Measurements from ENCODE around the gene KRTAP3-1.
"Not testable (repeated sequence)": the region's sequence is repeated elsewhere in the genome, so short reads cannot be mapped to it uniquely, and the experiment has no call there.

The KRTAP3-1 gene

DNA sequence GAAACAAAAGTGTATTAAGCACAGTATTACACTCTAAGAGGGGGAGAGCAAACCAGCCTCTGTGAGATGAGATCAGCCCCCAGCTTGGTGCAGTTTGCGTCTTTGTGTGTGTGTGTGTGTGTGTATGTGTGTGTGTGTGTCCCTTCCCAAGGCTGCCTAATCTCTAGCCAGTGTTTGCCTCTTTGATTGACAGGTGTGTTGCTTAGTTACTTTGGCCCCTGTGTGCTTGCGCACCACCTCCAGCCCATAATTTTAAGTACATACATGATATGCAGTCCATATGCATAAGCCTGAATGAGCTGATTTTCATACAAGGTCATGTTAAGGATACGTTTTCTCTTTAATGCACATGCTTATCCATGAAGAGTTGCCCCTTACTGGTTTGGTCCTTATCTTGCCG lies 7.1 kb downstream of the KRTAP3-1 start:
- no peaks in the 10 kb centered on the region for H3K36me3 ChIP-seq
- no peak overlapping the region for H3K4me3 ChIP-seq
- no peak overlapping the region for H3K9ac ChIP-seq
- no peaks in the 10 kb centered on the region for H3K4me1 ChIP-seq
- no peaks in the 10 kb centered on the region for H4K20me1 ChIP-seq
- H3K27ac ChIP-seq: no peak overlapping the region
- H3K4me2 ChIP-seq: no peak overlapping the region
- 0 out of 22 replicates have a peak, but pooled peaks cover 0 to 9% (median 0%) of the 10 kb centered on the region in 11 experiments for H3K9me3 ChIP-seq (replicated peaks in 1 of 11)
- no peaks in the 10 kb centered on the region for H3K27me3 ChIP-seq
- TF ChIP-seq Cebpa-rat (IDR thresholded peaks at IDR 0.05): no peak

DNA sequence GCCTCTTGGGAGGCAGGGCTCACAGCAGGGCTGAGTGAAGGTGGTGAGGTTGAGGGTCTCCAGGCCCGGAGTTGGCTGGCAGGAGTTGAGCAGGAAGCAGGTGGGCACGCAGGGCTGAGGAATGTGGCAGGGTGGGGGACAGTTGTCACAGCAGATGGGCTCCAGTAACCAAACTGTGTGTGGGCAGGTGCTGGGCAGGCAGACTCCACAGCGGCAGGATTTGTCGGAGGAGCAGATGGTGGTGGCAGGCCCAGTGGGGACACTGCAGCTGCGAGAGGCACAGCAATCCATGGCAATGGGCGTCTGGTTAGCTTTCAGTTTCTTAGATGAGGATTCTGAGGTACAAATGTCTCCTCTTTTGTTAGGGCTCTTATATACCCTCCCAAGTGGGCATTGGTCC lies 9.4 kb downstream of the KRTAP3-1 start, which contains the start of gene KRTAP3-2:
KRTAP3-2 (minus strand) TSS at position 344 of the 400 bp plus-strand sequence; CDS start at position 291, 53 bp downstream.
- not testable (repeated sequence) for H3K36me3 ChIP-seq; H3K27ac ChIP-seq; H4K20me1 ChIP-seq; H3K4me3 ChIP-seq; H3K9me3 ChIP-seq (replicated peaks in 1 of 11); H3K9ac ChIP-seq; H3K27me3 ChIP-seq; H3K4me2 ChIP-seq; H3K4me1 ChIP-seq

DNA sequence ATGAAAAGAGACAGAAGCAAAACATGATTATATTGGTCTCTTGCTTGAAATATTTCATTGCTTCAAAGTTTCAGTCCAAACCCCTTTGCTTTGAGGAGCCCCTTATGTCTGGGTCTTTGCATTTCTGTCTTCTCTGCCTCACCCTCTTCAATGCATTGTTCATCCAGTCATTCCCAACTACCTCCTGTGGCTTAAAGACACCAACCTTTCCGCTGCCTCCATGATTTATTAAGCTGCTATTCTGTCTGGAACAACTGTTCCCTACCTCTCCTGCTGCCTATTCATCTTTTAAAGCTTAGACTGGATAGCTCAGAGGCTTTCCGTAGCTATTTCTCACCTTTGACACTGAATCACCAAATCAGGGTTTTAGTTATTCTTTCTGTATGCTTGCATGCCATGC lies 11.6 kb downstream of the KRTAP3-1 start:
- Histone ChIP-seq H3K4me3 (no peak overlapping the region), H3K9ac (no peak overlapping the region), H3K9me3 (replicated peaks in 1 of 11) (0 out of 22 replicates have a peak, but pooled peaks cover 0 to 9% (median 0%) of the 10 kb centered on the region in 11 experiments), H3K27me3 (no peaks in the 10 kb centered on the region), H3K4me1 (no peaks in the 10 kb centered on the region), H4K20me1 (no peaks in the 10 kb centered on the region), H3K36me3 (no peaks in the 10 kb centered on the region), H3K4me2 (no peak overlapping the region), H3K27ac (no peak overlapping the region)
- no peak for TF ChIP-seq Cebpa-rat (IDR thresholded peaks at IDR 0.05)

DNA sequence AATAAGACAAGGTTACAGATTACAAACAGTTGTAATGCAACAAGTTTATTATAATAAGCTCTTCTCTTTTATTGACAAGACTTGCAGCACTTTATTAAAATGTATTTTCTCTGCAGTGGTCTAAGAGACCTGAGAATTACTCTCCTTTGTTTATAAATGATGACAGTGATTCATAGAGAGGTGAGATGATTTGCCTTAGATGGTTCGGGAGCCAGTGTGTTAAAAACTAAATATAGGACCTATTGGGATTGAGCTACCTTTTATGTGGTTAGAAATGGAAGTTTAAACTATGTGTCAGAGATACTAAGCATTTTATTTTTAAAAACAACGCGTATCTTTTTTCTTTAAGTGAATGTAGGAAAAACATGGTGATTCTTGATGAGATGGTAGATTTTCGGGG lies 12.1 kb downstream of the KRTAP3-1 start:
- no peak for TF ChIP-seq Cebpa-rat (IDR thresholded peaks at IDR 0.05)
- H3K9ac ChIP-seq: no peak overlapping the region

DNA sequence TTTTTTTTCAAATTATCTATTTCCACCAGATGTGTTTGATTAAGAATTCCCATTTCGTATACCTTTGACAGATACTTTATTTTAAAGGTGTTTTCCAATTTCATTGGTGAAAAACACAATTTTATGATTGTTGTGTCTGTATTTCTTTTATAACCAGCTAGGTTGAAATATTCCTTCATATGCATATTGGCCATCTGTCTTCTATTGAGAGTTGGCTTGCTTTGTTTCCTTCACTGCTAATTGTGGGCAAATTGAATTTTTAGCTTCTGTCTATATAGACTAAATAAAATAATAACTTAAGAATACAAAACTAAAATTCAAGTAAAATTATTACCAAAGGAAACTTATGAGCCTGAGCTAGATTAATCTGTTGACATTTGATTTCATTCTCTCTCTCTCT lies 13.8 kb downstream of the KRTAP3-1 start:
- Histone ChIP-seq H3K4me2 (no peak overlapping the region), H4K20me1 (no peaks in the 10 kb centered on the region), H3K27me3 (no peaks in the 10 kb centered on the region), H3K4me3 (no peak overlapping the region), H3K9me3 (replicated peaks in 1 of 11) (peaks cover 0 to 7% (median 5%) of the 10 kb centered on the region in 11 experiments; a peak in 7 of 22 replicates), H3K9ac (no peak overlapping the region), H3K36me3 (no peaks in the 10 kb centered on the region), H3K4me1 (no peaks in the 10 kb centered on the region), H3K27ac (no peak overlapping the region)
- TF ChIP-seq Cebpa-rat (IDR thresholded peaks at IDR 0.05): no peak

More for the DNA sequence above, 12.1 kb downstream of the KRTAP3-1 start:
- H4K20me1 ChIP-seq: no peaks in the 10 kb centered on the region
- H3K27ac ChIP-seq: no peak overlapping the region
- no peaks in the 10 kb centered on the region for H3K27me3 ChIP-seq
- no peak overlapping the region for H3K4me2 ChIP-seq
- 0 out of 22 replicates have a peak, but pooled peaks cover 0 to 9% (median 0%) of the 10 kb centered on the region in 11 experiments for H3K9me3 ChIP-seq (replicated peaks in 1 of 11)
- H3K4me3 ChIP-seq: no peak overlapping the region
- no peaks in the 10 kb centered on the region for H3K4me1 ChIP-seq
- no peaks in the 10 kb centered on the region for H3K36me3 ChIP-seq

DNA sequence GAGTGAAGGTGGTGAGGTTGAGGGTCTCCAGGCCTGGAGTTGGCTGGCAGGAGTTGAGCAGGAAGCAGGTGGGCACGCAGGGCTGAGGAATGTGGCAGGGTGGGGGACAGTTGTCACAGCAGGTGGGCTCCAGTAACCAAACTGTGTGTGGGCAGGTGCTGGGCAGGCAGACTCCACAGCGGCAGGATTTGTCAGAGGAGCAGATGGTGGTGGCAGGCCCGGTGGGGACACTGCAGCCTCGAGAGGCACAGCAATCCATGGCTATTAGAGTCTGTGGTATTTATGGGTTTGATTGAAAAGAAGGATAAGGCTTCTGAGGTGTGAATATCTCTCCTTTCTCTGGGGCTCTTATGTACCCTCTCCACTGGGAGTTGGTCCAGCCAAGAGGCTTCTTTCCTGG lies 15.1 kb downstream of the KRTAP3-1 start, which contains the start of gene KRTAP3-3:
KRTAP3-3 (minus strand) TSS at position 326 of the 400 bp plus-strand sequence; CDS start at position 259, 67 bp downstream.
- H4K20me1 ChIP-seq: no peaks in the 10 kb centered on the region
- no peak within 1 kb of the TSS for H3K4me3 ChIP-seq
- TF ChIP-seq Cebpa-rat (IDR thresholded peaks at IDR 0.05): no peak
- H3K27me3 ChIP-seq: no peaks in the 10 kb centered on the region
- peaks cover 0 to 7% (median 4%) of the 10 kb centered on the region in 11 experiments; a peak in 7 of 22 replicates for H3K9me3 ChIP-seq (replicated peaks in 1 of 11)
- H3K4me2 ChIP-seq: no peak within 1 kb of the TSS
- no peaks in the 10 kb centered on the region for H3K36me3 ChIP-seq
- H3K27ac ChIP-seq: no peak within 1 kb of the TSS
- H3K9ac ChIP-seq: no peak within 1 kb of the TSS
- no peaks in the 10 kb centered on the region for H3K4me1 ChIP-seq

DNA sequence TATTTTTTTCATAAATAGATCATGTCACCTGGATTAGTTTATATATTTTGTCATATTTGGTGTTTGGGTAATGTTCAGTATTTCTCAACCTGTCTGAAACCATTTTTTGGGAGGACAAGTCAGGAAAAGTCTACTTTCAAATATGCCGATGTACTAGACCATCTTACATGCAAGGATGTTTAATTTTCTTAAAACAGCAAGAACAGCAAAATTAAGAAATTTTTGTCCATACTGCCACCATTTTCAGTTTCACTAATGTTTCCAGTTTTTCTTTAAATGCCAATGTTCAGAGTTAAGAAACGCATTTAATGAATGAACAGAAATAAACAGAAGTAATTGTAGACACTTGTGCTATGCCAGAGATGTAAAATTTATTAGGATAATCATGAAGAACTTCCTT lies 15.8 kb downstream of the KRTAP3-1 start:
- H3K9me3 ChIP-seq (replicated peaks in 1 of 11): peaks cover 0 to 7% (median 4%) of the 10 kb centered on the region in 11 experiments; a peak in 7 of 22 replicates
- no peak overlapping the region for H3K4me3 ChIP-seq
- no peak overlapping the region for H3K9ac ChIP-seq
- TF ChIP-seq Cebpa-rat (IDR thresholded peaks at IDR 0.05): no peak
- no peak overlapping the region for H3K27ac ChIP-seq
- no peaks in the 10 kb centered on the region for H3K36me3 ChIP-seq
- no peaks in the 10 kb centered on the region for H3K4me1 ChIP-seq
- no peaks in the 10 kb centered on the region for H3K27me3 ChIP-seq
- no peaks in the 10 kb centered on the region for H4K20me1 ChIP-seq
- no peak overlapping the region for H3K4me2 ChIP-seq

DNA sequence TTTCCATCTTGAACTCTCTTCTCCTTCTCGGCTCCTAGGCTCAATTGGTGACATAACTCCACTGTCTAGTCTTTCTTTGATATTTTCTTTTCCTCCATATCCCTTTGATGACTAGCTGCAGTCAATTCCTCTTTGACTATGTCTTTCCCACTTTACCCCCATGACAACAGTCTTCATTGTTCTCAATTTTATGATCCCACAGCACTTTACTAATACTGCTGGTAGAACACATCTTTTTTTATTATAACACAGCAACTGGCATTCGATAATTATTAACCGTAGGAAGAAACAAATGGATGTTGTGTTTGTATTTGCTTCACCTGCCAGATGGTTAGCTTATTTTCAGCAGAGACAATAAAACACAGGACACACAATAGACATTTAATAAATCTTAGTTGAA lies 16.3 kb downstream of the KRTAP3-1 start:
- Histone ChIP-seq H3K9ac (no peak overlapping the region), H3K9me3 (replicated peaks in 1 of 11) (peaks cover 0 to 7% (median 4%) of the 10 kb centered on the region in 11 experiments; a peak in 7 of 22 replicates), H3K4me2 (no peak overlapping the region), H3K27ac (no peak overlapping the region), H3K36me3 (no peaks in the 10 kb centered on the region), H3K4me3 (no peak overlapping the region), H4K20me1 (no peaks in the 10 kb centered on the region), H3K4me1 (no peaks in the 10 kb centered on the region), H3K27me3 (no peaks in the 10 kb centered on the region)
- no peak for TF ChIP-seq Cebpa-rat (IDR thresholded peaks at IDR 0.05)

DNA sequence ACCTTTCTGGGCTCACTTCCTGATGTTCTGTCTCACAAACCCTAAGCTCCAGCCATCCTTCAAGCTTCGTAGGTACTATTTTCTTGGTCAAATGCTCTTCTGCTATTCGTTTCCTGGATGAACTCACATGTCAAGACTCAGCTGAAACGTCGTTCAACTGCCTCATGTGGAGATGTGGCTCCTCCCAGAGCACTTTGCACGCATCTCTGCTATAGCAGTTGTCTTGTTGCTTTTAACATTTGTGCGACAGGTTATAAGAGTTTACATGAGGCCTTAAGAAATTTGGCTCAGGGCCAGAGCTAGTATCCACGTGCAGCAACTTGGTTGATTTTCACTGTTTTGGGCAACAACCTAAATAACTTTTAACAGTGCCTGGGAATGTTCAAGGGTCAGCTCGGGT lies 22.0 kb downstream of the KRTAP3-1 start:
- no peak for TF ChIP-seq Cebpa-rat (IDR thresholded peaks at IDR 0.05)
- Histone ChIP-seq H3K27ac (no peak overlapping the region), H3K9me3 (replicated peaks in 1 of 11) (peaks cover 0 to 7% (median 4%) of the 10 kb centered on the region in 11 experiments; a peak in 7 of 22 replicates), H3K4me1 (no peaks in the 10 kb centered on the region), H4K20me1 (no peaks in the 10 kb centered on the region), H3K36me3 (no peaks in the 10 kb centered on the region), H3K27me3 (no peaks in the 10 kb centered on the region), H3K4me3 (no peak overlapping the region), H3K9ac (no peak overlapping the region), H3K4me2 (no peak overlapping the region)

DNA sequence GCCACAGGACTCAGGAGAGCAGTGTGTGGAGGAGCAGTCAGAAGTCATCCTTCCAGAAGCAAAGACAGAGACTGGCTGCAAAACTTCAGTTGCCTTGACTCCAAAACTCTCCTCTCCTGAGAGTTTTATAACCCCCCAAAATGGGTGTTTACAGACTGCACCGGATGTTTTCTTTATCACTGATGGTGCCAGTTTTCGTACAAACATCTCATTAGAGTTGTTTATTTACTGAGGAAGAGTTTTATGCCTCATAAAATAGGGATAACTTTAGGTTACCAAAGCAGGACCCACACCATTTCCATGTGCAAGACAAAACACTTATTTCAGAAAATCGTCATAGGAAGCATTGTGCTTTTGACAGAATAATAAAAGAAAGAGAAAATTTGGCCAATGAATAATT lies 24.7 kb downstream of the KRTAP3-1 start, which contains the start of gene KRT40:
KRT40 (minus strand) TSS at position 101 of the 400 bp plus-strand sequence; CDS start at position 48, 53 bp downstream.
- Histone ChIP-seq H3K4me1 (no peaks in the 10 kb centered on the region), H3K9me3 (replicated peaks in 1 of 11) (no peaks in the 10 kb centered on the region), H3K36me3 (no peaks in the 10 kb centered on the region), H3K27ac (no peak within 1 kb of the TSS), H3K4me3 (no peak within 1 kb of the TSS), H4K20me1 (no peaks in the 10 kb centered on the region), H3K27me3 (no peaks in the 10 kb centered on the region), H3K4me2 (no peak within 1 kb of the TSS), H3K9ac (no peak within 1 kb of the TSS)
- no peak for TF ChIP-seq Cebpa-rat (IDR thresholded peaks at IDR 0.05)

All from BLaER1 treated with 17β-estradiol and CSF1 and Interleukin-3, amounts not matched to agents 10 nM and 100 nM (cell line).